Testis (tissue), 3 donors: Measurements from ENCODE around the gene GID8. TPM values are rescaled to one million over a fixed set of nuclear protein-coding genes. Genes with fewer than 3 reads are reported as not detected.

ENCODE experiments used
- DNase-seq: peaks from one replicate; pipeline ENCODE4 v3.0.0-alpha.2; 2019
- H3K27ac ChIP-seq, 2 donors: fragments of 200-600 bp; sonication (generic); one replicate each; pipeline ENCODE4 v1.5.1; 2019
- H3K27me3 ChIP-seq: fragments of 200-600 bp; sonication (generic); one replicate; pipeline ENCODE4 v1.5.1; 2019
- H3K36me3 ChIP-seq: fragments of 200-600 bp; sonication (generic); one replicate; pipeline ENCODE4 v1.5.1; 2017; ENCODE audit warnings: low read depth; ENCODE audit errors: missing control alignments
- H3K4me1 ChIP-seq: fragments of 200-600 bp; sonication (generic); one replicate; pipeline ENCODE4 v1.5.1; 2019
- H3K4me3 ChIP-seq, 2 donors: fragments of 200-600 bp; sonication (generic); one replicate each; pipeline ENCODE4 v1.5.1; 2017 to 2019
- H3K9me3 ChIP-seq: fragments of 200-600 bp; sonication (generic); one replicate; pipeline ENCODE4 v1.5.1; 2017
- POLR2A ChIP-seq: fragments of 450-650 bp; IDR thresholded peaks from one replicate; pipeline ENCODE4 v1.6.1; 2017; ENCODE audit warnings: antibody characterized with exemption, mild to moderate bottlenecking, moderate library complexity
- WGBS, 2 donors: methylation state at CpG; one replicate each; pipeline ENCODE4 v1.1.5; 2018; 5-methylcytosine and 5-hydroxymethylcytosine counted together
- intact Hi-C: fragments of 100-400 bp; cut with DNase I; formaldehyde crosslinking; loops from one replicate; pipeline ENCODE4 v1.15.1; 2023; ENCODE audit warnings: low total_unique reads
- polyA plus RNA-seq: library from polyadenylated mRNA; stranded (reverse); fragments of 350-450 nt; fragmentation: Illumina TruSeq; extraction: RNeasy Lipid Tissue Mini Kit (QIAGEN cat#74804); gene quantifications from one replicate; pipeline ENCODE4 v1.2.3, GENCODE V29; 2014; ENCODE audit warnings: low read depth, low replicate concordance; ENCODE audit not compliant: insufficient read depth
- total RNA-seq, 2 donors: library from RNA; depleted of rRNA; stranded (reverse); fragments of >200 nt; gene quantifications; one replicate each; pipeline ENCODE4 v1.2.3, GENCODE V29; 2016
- TF ChIP-seq, protein P1 (sequence below), 3 experiments: fragments of 450-650 bp in 2 of 3; fragments of 200-600 bp in 1 of 3; sonication (generic) in 1 of 3; IDR thresholded peaks; one replicate each; pipeline ENCODE4 v1.5.1; 2016 to 2019; ENCODE audit warnings: antibody characterized with exemption in 3 of 3, mild to moderate bottlenecking in 2 of 3, moderate library complexity in 1 of 3

The GID8 gene
- total and polyA plus RNA-seq, 3 donors from 2014 or later = 27.3 to 42.6 (median 41.9) TPM

DNA sequence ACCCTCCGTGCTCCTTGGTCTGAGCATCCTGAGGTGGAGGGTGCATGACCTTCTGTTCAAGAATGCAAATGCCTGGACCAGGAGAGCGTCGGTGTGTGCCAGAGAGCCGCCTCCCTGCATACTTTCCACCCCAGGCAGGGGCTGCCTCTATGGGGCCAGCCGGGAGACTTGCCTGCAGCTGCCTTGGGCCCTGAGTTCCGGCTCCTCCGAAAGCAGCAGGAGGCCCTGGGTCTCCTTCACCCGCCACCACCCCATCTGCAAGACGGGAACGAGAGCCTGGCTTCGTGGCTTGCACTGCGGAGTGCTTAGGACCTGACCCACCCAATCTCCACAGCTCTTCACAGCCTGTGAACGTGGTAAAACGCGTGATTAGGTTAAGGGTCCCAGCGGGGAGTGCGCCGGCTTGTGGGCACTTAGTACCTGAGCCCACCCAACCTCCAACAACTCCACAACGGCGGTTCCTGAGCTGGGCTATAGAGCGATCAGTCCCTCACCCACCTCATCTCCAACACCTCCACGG is 52.4 kb downstream of the GID8 start:
- H3K27me3 ChIP-seq = no peaks in the 10 kb centered on the region
- TF ChIP-seq, protein P1, sequence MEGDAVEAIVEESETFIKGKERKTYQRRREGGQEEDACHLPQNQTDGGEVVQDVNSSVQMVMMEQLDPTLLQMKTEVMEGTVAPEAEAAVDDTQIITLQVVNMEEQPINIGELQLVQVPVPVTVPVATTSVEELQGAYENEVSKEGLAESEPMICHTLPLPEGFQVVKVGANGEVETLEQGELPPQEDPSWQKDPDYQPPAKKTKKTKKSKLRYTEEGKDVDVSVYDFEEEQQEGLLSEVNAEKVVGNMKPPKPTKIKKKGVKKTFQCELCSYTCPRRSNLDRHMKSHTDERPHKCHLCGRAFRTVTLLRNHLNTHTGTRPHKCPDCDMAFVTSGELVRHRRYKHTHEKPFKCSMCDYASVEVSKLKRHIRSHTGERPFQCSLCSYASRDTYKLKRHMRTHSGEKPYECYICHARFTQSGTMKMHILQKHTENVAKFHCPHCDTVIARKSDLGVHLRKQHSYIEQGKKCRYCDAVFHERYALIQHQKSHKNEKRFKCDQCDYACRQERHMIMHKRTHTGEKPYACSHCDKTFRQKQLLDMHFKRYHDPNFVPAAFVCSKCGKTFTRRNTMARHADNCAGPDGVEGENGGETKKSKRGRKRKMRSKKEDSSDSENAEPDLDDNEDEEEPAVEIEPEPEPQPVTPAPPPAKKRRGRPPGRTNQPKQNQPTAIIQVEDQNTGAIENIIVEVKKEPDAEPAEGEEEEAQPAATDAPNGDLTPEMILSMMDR (IDR thresholded peaks at IDR 0.05) = no peak
- TF ChIP-seq POLR2A = no peak
- DNase-seq = no peak
- intact Hi-C loops = no loop called here
- no peak overlapping the region for H3K27ac ChIP-seq
- no peak overlapping the region for H3K4me3 ChIP-seq
- H3K9me3 ChIP-seq = no peaks in the 10 kb centered on the region
- no peaks in the 10 kb centered on the region for H3K36me3 ChIP-seq
- 78 to 84% methylated on average over 3 to 22 of the region's 22 CpGs for WGBS, 2 donors
- no peaks in the 10 kb centered on the region for H3K4me1 ChIP-seq

DNA sequence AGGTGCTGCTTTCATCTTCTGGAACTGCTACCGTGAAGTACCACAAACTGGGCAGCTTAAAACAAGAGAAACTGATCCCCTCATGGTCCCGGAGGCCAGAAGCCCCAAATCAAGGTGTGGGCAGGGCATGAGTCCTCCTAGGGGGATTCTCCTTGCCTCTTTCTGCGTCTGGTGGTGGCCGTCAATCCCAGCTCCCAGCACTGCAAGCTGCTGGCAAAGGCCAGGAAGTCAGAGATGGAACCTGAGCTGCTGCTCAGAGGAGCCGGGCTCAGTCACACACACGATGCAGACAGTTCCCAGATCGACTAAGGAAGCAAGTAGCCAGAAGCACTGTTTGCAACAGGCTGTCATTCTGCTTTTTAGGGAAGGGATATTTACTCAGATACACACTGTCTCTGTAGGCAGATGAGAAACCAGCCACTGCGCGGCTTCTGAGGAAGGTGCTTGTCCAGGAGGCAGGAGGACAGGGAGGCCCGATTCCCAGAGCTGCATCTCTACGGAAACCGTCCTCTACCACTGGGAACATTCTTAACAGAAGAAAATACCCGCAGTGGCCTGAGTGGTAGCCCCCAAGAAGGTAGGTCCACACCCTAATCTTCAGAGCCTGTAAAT is 53.4 kb downstream of the GID8 start:
- no peak for DNase-seq
- no peak overlapping the region for H3K4me3 ChIP-seq
- H3K36me3 ChIP-seq = no peaks in the 10 kb centered on the region
- no peak overlapping the region for H3K27ac ChIP-seq
- H3K27me3 ChIP-seq = no peaks in the 10 kb centered on the region
- no peak for TF ChIP-seq POLR2A
- TF ChIP-seq, protein P1 (IDR thresholded peaks at IDR 0.05) = no peak
- no peaks in the 10 kb centered on the region for H3K9me3 ChIP-seq
- intact Hi-C loops = no loop called here
- 74 to 84% methylated on average over 12 to 13 of the region's 13 CpGs for WGBS, 2 donors
- H3K4me1 ChIP-seq = no peaks in the 10 kb centered on the region

DNA sequence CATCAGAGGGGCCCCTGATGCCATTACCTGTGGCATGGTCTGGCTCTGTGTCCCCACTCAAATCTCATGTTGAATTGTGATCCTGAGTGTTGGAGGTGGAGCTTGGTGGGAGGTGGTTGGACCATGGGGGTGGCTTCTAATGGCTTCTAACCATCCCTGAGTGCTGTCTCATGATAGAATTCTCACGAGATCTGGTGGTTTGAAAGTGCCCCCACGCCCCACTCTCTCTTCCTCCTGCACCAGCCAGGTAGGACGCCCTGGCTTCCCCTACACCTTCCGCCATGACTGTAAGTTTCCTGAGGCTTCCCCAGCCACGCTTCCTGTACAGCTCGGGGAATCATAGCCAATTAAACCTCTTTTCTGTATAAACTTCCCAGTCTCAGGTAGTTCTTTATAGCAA is 53.9 kb downstream of the GID8 start:
- intact Hi-C loops = no loop called here

DNA sequence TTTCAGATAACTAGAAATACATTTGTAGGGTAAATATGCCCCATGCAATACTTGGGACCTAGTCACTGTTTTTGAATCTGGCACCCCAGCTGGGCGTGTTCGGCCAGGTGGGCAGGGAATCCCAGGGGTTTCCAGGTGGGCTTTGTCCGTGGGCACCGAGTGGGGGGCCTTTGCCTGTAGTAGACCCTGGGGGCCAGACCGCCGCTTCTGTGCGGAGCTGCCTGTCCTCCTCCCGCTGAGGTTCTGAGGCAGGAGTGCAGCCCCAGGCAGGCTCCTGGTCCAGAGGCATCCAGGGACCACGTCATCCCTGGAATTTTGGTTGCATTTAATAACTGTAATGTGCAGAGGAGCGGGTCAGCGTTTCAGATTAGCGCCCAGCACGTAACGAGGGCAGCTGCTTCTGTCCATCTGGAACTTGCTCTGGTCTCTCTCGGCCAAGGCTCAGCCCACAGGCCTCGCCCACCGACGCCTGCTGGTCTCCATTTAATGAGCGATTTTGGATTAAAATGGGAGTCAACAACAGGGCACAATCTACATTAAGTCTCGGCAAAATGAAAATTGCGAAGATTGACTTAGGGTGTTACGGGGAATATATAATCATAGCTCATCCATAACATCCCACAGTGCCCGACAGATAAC is 56.0 kb downstream of the GID8 start:
- no peaks in the 10 kb centered on the region for H3K9me3 ChIP-seq
- no peak overlapping the region for H3K4me3 ChIP-seq
- H3K27ac ChIP-seq = no peak overlapping the region
- TF ChIP-seq, protein P1 (IDR thresholded peaks at IDR 0.05) = no peak
- TF ChIP-seq POLR2A = no peak
- no peak for DNase-seq
- no peaks in the 10 kb centered on the region for H3K36me3 ChIP-seq
- WGBS, 2 donors = 82 to 87% methylated on average over 23 of the region's 23 CpGs
- intact Hi-C loops = no loop called here
- no peaks in the 10 kb centered on the region for H3K4me1 ChIP-seq
- no peaks in the 10 kb centered on the region for H3K27me3 ChIP-seq

More for the DNA sequence above, 53.9 kb downstream of the GID8 start:
- no peaks in the 10 kb centered on the region for H3K36me3 ChIP-seq
- no peaks in the 10 kb centered on the region for H3K27me3 ChIP-seq
- H3K9me3 ChIP-seq = no peaks in the 10 kb centered on the region
- H3K4me1 ChIP-seq = no peaks in the 10 kb centered on the region
- no peak for DNase-seq
- 77 to 87% methylated on average over 6 of the region's 6 CpGs for WGBS, 2 donors
- H3K27ac ChIP-seq = no peak overlapping the region
- TF ChIP-seq, protein P1 (IDR thresholded peaks at IDR 0.05) = no peak
- no peak for TF ChIP-seq POLR2A
- H3K4me3 ChIP-seq = no peak overlapping the region
